ENCODE measurements around the gene C2CD3. TPM values are rescaled to one million over a fixed set of nuclear protein-coding genes. Genes with fewer than 3 reads are reported as not detected.
A peak's percentile ranks its signal among the peaks of the same experiment; 100 is the strongest.

C2CD3 gene
- total RNA-seq, 2 experiments from 2014 or later: 40.2 to 47.1 TPM

- H3K36me3 Mint-ChIP-seq: peaks cover 24% of the 10 kb centered on the region
- ATAC-seq: no peak
- no peaks in the 10 kb centered on the region for H3K9me3 Mint-ChIP-seq (ENCODE audit: low read depth)
- H3K4me3 Mint-ChIP-seq: no peak overlapping the region
- CTCF ChIA-PET: interaction anchor here (0.7 to 1.6 kb wide), 4 partner anchors 9 to 44 kb away, joined by 3 to 5 read pairs (median 4); no protein-coding TSS in a partner anchor
- H3K4me1 Mint-ChIP-seq: peaks cover 68% of the 10 kb centered on the region
- no peaks in the 10 kb centered on the region for H3K27me3 Mint-ChIP-seq
- peak overlapping the region; percentile 82 for H3K27ac Mint-ChIP-seq
- DNase-seq: no peak
Measured at GRCh38 chr11:74012074-74012809, 158.6 kb downstream of the C2CD3 start.

DNA sequence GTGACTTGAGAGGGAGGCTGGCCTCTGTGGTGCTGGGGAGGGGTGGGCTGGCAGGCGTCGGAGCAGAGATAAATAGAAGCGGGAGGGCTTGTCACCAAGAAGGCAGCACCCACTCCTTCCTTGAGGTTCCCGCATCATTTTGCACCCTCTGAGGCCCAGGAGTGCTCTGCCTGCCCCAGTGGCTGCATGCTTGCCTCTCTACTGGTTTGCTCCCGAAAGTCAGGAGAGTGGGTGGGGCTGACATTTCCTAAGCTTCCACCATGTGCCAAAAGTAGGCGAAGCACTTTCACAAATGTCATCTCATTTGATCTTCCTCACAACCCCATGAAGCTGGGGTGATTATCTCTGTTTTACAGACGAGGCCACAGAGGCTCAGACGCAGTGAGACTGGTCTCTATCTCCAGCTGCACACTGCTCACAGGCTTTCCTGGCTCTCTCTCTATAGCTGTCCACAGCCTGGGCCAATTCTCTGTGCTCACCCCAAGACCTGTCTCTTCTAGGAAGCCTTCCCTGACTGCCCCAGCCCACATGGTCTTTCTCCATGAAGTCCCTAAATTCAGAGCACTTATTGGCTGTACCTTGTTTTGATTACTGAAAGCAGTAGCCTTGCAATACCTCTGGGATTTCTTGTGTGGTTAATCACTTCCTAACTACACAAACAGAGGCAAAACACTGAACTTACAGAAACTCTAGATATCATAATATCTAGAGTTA, 159.3 kb downstream of the C2CD3 start:
- DNase-seq (peak; percentile 70), ATAC-seq (peak; percentile 74)
- H3K27me3 Mint-ChIP-seq: no peaks in the 10 kb centered on the region
- H3K36me3 Mint-ChIP-seq: peaks cover 16% of the 10 kb centered on the region
- no peaks in the 10 kb centered on the region for H3K9me3 Mint-ChIP-seq (ENCODE audit: low read depth)
- peak overlapping the region; percentile 82 for H3K27ac Mint-ChIP-seq
- peaks cover 65% of the 10 kb centered on the region for H3K4me1 Mint-ChIP-seq
- no peak overlapping the region for H3K4me3 Mint-ChIP-seq
- CTCF ChIA-PET: interaction anchor here (1.0 to 1.6 kb wide), 3 partner anchors 8 to 32 kb away, joined by 3 to 5 read pairs (median 4); no protein-coding TSS in a partner anchor

GRCh38 chr11:74010306-74011300, 160.2 kb downstream of the C2CD3 start:
- ATAC-seq (no peak), DNase-seq (no peak)
- Mint-ChIP-seq H3K9me3 (ENCODE audit: low read depth) (no peaks in the 10 kb centered on the region), H3K4me1 (peaks cover 66% of the 10 kb centered on the region), H3K27ac (peak overlapping the region; percentile 82), H3K4me3 (no peak overlapping the region), H3K36me3 (peaks cover 11% of the 10 kb centered on the region), H3K27me3 (no peaks in the 10 kb centered on the region)
- CTCF ChIA-PET: interaction anchor here (0.8 to 1.6 kb wide), 3 partner anchors 9 to 16 kb away, joined by 3 read pairs; no protein-coding TSS in a partner anchor

GRCh38 chr11:74009675-74010305, 161.0 kb downstream of the C2CD3 start:
- DNase-seq (no peak), ATAC-seq (no peak)
- H3K27me3 Mint-ChIP-seq: no peaks in the 10 kb centered on the region
- CTCF ChIA-PET: interaction anchor here (0.8 to 1.1 kb wide), 2 partner anchors 8 to 11 kb away, joined by 3 read pairs; no protein-coding TSS in a partner anchor
- H3K36me3 Mint-ChIP-seq: peaks cover 11% of the 10 kb centered on the region
- peak overlapping the region; percentile 3 for H3K27ac Mint-ChIP-seq
- H3K9me3 Mint-ChIP-seq (ENCODE audit: low read depth): no peaks in the 10 kb centered on the region
- H3K4me3 Mint-ChIP-seq: no peak overlapping the region
- peaks cover 66% of the 10 kb centered on the region for H3K4me1 Mint-ChIP-seq

DNA sequence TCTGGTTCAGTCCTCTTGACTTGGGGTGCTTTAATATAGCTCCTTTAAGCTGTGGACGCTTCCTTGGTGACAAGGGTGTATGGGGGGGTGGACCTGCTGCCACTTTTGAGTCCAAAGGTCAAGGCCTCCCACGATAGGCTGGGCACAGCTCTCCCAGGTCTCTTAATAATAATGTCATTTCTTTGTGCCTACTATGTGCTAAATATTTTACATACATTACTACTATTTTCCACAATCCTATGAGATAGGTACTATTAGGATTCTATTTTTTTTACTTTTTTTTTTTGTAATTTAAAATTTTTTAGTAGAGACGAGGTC, 161.6 kb downstream of the C2CD3 start:
- H3K4me3 Mint-ChIP-seq: no peak overlapping the region
- H3K36me3 Mint-ChIP-seq: peaks cover 11% of the 10 kb centered on the region
- H3K27me3 Mint-ChIP-seq: no peaks in the 10 kb centered on the region
- H3K27ac Mint-ChIP-seq: peak overlapping the region; percentile 53
- no peak for ATAC-seq
- no peaks in the 10 kb centered on the region for H3K9me3 Mint-ChIP-seq (ENCODE audit: low read depth)
- no peak for DNase-seq
- peaks cover 68% of the 10 kb centered on the region for H3K4me1 Mint-ChIP-seq
- CTCF ChIA-PET: interaction anchor here (1.4 kb wide), 1 partner anchor 11 kb away, joined by 4 read pairs; no protein-coding TSS in a partner anchor

DNA sequence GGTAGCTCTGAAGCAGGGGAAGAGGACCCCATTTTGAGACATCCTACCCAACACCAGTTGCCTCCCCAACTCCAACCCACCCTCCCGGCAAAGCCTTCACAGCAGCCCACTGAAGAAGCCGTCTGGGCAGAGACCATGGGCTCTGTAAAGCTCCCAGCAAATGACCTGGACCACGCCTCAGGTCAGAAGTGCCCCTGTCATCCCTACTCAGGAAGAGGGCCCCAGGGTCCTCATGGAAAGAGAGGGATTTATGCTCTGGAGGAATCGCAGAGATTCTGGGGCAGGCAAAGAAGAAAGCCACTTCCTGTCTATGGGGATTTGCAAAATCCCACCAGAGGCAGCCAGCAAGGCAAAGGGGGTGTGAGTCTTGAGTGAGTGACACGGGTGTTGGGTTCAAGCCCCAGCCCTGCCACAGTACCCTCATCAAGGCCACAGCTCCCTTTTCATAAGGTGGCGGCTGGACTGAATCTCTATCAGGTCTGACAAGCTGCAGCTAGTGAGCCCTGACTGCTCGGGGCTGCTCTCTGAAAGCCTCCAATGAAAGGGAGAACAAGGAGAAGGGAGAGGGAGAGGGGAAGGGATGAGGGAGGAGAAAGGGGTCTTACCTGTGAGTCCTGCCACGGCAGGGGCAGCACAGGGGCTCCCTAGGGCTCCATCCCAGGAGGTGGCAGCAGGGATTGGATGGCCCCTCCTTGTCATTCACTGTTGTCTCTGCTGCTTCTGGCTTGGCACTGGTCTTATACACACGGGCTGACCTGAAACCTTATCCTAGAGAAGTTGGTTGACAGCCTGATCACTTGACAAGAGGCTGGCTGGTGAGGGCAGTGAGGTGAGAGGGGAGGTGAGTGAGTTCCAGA, 162.2 kb downstream of the C2CD3 start, which contains the start of gene UCP3:
UCP3 (minus strand) TSS at position 713 of the 857 bp plus-strand sequence. CDS start 2,043 bp downstream, outside the sequence.
- H3K27me3 Mint-ChIP-seq: no peaks in the 10 kb centered on the region
- CTCF ChIA-PET: interaction anchor here (0.5 to 1.4 kb wide), 2 partner anchors 12 to 100 kb away, joined by 3 to 4 read pairs; no protein-coding TSS in a partner anchor
- H3K27ac Mint-ChIP-seq: peak within 1 kb of the TSS; percentile 53
- H3K36me3 Mint-ChIP-seq: peaks cover 14% of the 10 kb centered on the region
- H3K4me1 Mint-ChIP-seq: peaks cover 70% of the 10 kb centered on the region
- no peaks in the 10 kb centered on the region for H3K9me3 Mint-ChIP-seq (ENCODE audit: low read depth)
- H3K4me3 Mint-ChIP-seq: no peak within 1 kb of the TSS
- ATAC-seq (no peak), DNase-seq (no peak)

DNA sequence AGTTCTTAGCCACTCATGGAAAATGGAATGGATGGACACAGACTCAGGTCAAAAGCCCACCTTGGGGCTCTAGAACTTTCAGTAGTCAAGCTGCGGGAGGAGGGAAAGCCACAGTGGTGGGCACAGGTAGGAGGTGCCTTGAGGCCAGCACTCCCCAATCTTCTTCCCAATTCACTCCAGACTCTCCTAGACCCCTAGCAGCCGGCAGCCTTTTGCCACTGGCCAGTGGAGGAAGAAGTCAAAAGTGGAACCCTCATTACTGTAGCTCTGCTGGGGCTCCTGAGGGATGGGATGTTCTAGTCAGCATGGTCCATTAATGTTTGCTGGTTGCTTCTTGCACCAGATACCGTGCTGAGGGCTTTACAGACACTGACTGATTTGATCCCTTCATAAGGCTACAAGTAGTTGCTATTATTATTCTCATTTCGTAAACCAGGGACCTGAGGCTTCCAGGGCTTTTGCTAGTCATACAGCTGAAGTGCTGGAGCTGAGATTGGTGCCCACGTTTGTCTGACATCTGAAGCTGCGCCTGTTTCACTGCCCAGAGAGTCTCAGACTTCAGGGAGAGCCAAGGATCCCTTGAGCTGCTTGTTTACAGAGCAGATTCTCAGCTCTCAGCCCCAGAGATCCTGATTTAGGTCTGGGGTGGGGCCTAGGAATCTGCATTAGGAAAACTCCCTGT, 163.0 kb downstream of the C2CD3 start:
- CTCF ChIA-PET: interaction anchor here (0.5 to 1.4 kb wide), 2 partner anchors 13 to 99 kb away, joined by 3 to 4 read pairs; no protein-coding TSS in a partner anchor
- DNase-seq: no peak
- Mint-ChIP-seq H3K9me3 (ENCODE audit: low read depth) (no peaks in the 10 kb centered on the region), H3K27me3 (no peaks in the 10 kb centered on the region), H3K27ac (no peak overlapping the region), H3K36me3 (peaks cover 19% of the 10 kb centered on the region), H3K4me3 (no peak overlapping the region), H3K4me1 (peaks cover 70% of the 10 kb centered on the region)
- no peak for ATAC-seq

GRCh38 chr11:74006743-74007304, 164.0 kb downstream of the C2CD3 start:
- DNase-seq (no peak), ATAC-seq (no peak)
- H3K4me1 Mint-ChIP-seq: peaks cover 63% of the 10 kb centered on the region
- H3K4me3 Mint-ChIP-seq: no peak overlapping the region
- no peaks in the 10 kb centered on the region for H3K27me3 Mint-ChIP-seq
- CTCF ChIA-PET: no interaction called here
- peaks cover 20% of the 10 kb centered on the region for H3K36me3 Mint-ChIP-seq
- H3K27ac Mint-ChIP-seq: peak overlapping the region; percentile 54
- no peaks in the 10 kb centered on the region for H3K9me3 Mint-ChIP-seq (ENCODE audit: low read depth)

GRCh38 chr11:74005721-74006517, 164.9 kb downstream of the C2CD3 start:
- no peak for ATAC-seq
- H3K27me3 Mint-ChIP-seq: no peaks in the 10 kb centered on the region
- no peak for DNase-seq
- CTCF ChIA-PET: interaction anchor here (0.8 to 2.7 kb wide), 6 partner anchors 11 to 34 kb away, joined by 3 to 10 read pairs (median 6); partner anchors contain the start of gene UCP2
- H3K4me1 Mint-ChIP-seq: peaks cover 54% of the 10 kb centered on the region
- H3K9me3 Mint-ChIP-seq (ENCODE audit: low read depth): no peaks in the 10 kb centered on the region
- peak overlapping the region; percentile 91 for H3K27ac Mint-ChIP-seq
- peaks cover 21% of the 10 kb centered on the region for H3K36me3 Mint-ChIP-seq
- no peak overlapping the region for H3K4me3 Mint-ChIP-seq

GRCh38 chr11:74004759-74005615, 165.8 kb downstream of the C2CD3 start:
- no peaks in the 10 kb centered on the region for H3K9me3 Mint-ChIP-seq (ENCODE audit: low read depth)
- peaks cover 21% of the 10 kb centered on the region for H3K36me3 Mint-ChIP-seq
- H3K4me1 Mint-ChIP-seq: peaks cover 50% of the 10 kb centered on the region
- CTCF ChIA-PET: interaction anchor here (0.7 to 2.7 kb wide), 8 partner anchors 10 to 33 kb away, joined by 3 to 10 read pairs (median 4); partner anchors contain the start of gene UCP2
- peak overlapping the region; percentile 91 for H3K27ac Mint-ChIP-seq
- DNase-seq (peak; percentile 94), ATAC-seq (peak; percentile 99)
- H3K27me3 Mint-ChIP-seq: no peaks in the 10 kb centered on the region
- H3K4me3 Mint-ChIP-seq: peak overlapping the region; percentile 51

Measured in activated CD8-positive, alpha-beta memory T cell treated with anti-CD3 and anti-CD28 coated beads, Interleukin-2, amount 10 ng/mL, durations not matched to agents 7 days and 5 days (primary cell).